GM21447 (cell line): ENCODE results near the gene GPRIN1.

Source experiments
- ATAC-seq: cut with Tn5 transposase; IDR thresholded peaks from one replicate; pipeline ENCODE4 v1.9.1; 2021; ENCODE audit not compliant: unreplicated experiment

The GPRIN1 gene

GRCh38 chr5:176625512-176625911, 15.6 kb upstream of the GPRIN1 start:
- no peak for ATAC-seq

- ATAC-seq, result no peak
Observed at GRCh38 chr5:176624938-176625337, 15.0 kb upstream of the GPRIN1 start.

- no peak for ATAC-seq
Observed at GRCh38 chr5:176624142-176624541, 14.2 kb upstream of the GPRIN1 start.

GRCh38 chr5:176621661-176622079, 11.7 kb upstream of the GPRIN1 start:
- ATAC-seq, result no peak

GRCh38 chr5:176620333-176620981, 10.5 kb upstream of the GPRIN1 start:
- ATAC-seq, result no peak

GRCh38 chr5:176619569-176620332, 9.8 kb upstream of the GPRIN1 start:
- ATAC-seq, result no peak

GRCh38 chr5:176619203-176619568, 9.2 kb upstream of the GPRIN1 start:
- ATAC-seq, result peak; percentile 78

GRCh38 chr5:176618783-176619182, 8.8 kb upstream of the GPRIN1 start:
- ATAC-seq, result no peak

- ATAC-seq, result no peak
Observed at GRCh38 chr5:176616511-176616910, 6.6 kb upstream of the GPRIN1 start.

GRCh38 chr5:176614805-176615478, 5.0 kb upstream of the GPRIN1 start:
- no peak for ATAC-seq

GRCh38 chr5:176612855-176613254, 2.9 kb upstream of the GPRIN1 start:
- no peak for ATAC-seq

- ATAC-seq, result no peak
Observed at GRCh38 chr5:176612008-176612407, 2.1 kb upstream of the GPRIN1 start.

GRCh38 chr5:176611435-176611834, 1.5 kb upstream of the GPRIN1 start:
- ATAC-seq, result no peak

GRCh38 chr5:176610435-176610773, 448 bp upstream of the GPRIN1 start:
- ATAC-seq, result peak; percentile 25

- ATAC-seq, result peak; percentile 19
Observed at GRCh38 chr5:176608937-176609723, 826 bp downstream of the GPRIN1 start.

GRCh38 chr5:176608142-176608705, 1.7 kb downstream of the GPRIN1 start:
- no peak for ATAC-seq

- ATAC-seq, result no peak
Observed at GRCh38 chr5:176606875-176607274, 3.1 kb downstream of the GPRIN1 start.

- ATAC-seq, result no peak
Observed at GRCh38 chr5:176606032-176606431, 3.9 kb downstream of the GPRIN1 start.

- ATAC-seq, result no peak
Observed at GRCh38 chr5:176603091-176603490, 6.9 kb downstream of the GPRIN1 start.

GRCh38 chr5:176601901-176602482, 8.0 kb downstream of the GPRIN1 start:
- ATAC-seq, result no peak
